GM21526 (cell line): ENCODE results near the gene GRIK1.

ENCODE experiments used
- ATAC-seq: cut with Tn5 transposase; IDR thresholded peaks from one replicate; pipeline ENCODE4 v1.9.1; 2021; ENCODE audit warnings: moderate library complexity; ENCODE audit not compliant: unreplicated experiment, low FRiP score

GRIK1 gene

DNA sequence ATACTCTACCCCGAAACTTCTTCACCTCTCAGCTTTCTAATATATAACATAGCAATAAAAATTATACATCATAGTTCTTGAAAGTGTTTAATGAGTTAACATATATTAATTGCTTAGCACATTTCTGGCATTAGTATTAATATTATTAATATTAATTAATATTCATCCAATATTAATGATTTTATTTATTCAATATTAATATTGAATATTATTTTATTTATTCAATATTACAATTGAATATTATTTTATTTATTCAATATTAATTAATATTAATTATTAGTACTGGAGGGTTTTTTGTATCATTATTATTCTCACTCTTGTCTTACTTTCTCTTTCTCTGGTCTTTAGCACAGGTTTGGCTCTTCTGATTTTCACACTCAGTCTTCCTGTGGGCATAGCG, 105.2 kb downstream of the GRIK1 start:
- no peak for ATAC-seq

DNA sequence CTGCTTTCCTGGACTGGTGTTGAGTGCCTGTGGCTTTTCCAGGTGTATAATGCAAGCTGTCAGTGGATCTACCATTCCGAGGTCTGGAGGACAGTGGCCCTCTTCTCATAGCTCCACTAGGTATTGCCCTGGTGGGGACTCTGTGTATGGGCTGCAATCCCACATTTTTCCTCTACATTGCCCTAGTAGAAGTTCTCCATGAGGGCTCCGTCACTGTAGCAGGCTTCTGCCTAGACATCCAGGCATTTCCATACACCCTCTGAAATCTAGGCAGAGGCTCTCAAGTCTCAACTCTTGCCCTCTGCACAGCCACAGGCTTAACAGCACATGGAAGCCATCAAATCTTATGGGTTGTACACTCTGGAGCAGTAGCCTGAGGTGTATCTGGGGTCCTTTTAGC, 107.6 kb downstream of the GRIK1 start:
- ATAC-seq, result no peak

DNA sequence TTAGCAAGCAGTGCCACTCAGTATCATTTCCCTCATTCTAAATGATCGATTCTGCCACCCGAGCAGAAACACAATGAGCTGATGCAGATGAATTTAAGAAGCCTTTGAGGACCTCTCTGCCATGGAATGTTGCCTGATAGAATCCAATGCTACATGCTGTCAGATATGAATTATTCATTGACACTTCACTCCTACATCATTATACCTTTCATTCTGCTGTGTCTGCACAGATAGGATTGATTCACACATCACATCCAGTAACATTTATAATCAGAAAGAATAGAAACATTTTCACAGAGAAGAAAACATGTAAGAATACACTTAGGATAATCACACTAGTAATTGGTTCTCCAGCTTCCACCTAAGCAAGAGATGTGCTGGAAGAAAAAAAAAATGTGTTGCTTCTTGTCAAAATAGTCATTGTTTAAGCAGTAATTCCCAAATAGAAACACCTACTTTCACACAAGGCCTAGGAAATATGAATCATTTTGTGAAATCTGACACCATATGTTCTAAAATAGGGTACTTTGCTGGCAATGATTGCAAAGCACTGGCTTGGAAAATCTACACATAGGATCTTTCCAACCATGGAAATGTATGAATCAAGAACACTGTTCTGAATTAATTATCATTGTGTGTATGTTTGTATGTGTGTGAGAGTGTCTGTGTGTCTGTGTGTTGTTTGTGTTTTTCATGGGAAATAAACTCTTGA, 110.1 kb downstream of the GRIK1 start:
- ATAC-seq, result no peak

DNA sequence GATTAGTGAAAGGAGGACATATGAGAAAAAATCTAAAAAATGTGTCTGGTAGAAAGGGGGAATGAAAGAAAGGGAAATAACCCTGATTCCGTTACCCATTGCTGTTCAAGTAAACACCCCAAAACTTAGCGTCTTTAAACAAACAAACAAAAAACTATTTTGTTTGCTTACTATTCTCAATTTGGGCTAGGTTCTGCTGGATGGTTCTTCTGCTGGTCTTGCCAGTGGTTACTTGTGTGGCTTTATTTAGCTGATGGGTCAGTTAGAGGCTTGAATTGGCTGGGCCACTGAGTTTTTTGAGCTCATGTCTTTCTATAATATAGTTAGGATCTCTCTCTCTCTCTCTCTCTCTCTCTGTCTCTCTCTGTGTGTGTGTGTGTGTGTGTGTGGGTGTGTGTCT, 112.1 kb downstream of the GRIK1 start:
- ATAC-seq, result no peak

DNA sequence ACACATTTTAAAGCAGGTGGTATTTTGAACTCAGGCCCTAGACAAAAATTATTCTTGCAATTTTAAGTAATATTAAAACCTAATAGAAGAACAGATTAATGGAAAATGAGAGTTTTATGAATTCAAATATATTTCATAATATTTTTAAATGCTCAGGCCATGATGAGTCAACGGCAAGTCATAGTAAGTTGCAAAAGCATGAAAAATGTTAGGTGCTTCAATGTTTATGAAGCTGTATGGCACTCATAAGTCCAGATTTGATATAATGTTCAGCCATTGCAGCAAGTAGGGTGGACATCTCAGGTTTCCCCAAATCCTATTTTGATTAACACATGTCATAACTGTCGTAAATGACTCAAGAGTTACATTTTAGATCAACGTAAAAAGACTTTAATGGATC, 112.6 kb downstream of the GRIK1 start:
- ATAC-seq, result no peak

DNA sequence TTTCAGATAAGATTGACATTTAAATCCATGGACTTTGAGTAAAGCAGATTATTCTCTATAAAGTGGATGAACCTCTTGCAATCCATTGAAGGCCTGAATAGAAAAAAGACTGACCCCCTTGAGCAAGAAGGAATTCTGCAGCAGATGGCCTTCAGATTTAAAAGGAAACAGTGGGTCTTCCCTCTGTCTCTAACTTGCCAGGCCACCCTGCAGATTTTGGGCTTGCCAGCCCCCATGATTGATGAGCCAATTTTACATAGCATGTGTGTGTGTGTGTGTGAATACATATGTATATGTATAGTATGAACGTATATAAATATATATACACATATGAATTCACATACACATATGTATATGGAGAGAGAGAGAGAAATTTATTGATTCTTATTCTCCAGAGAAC, 113.4 kb downstream of the GRIK1 start:
- ATAC-seq, result no peak

DNA sequence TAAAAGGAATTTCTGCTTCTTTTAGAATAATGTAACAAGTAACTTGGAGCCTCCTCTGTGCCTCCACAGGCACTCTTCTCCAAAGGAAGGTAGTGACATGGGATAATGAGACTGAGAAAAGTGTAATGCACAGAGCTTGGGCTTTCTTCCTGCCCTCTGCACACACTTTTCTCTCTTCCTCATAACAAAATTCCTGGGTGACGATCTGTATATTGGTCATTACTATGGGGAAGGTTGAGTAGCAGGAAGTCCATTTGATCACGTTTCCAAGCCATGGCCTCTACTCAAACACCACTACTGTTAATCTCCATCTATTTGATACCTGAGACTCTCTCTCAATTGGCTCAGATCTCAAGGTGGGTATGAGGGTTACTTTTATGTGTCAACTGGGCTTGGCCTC, 113.9 kb downstream of the GRIK1 start:
- no peak for ATAC-seq

DNA sequence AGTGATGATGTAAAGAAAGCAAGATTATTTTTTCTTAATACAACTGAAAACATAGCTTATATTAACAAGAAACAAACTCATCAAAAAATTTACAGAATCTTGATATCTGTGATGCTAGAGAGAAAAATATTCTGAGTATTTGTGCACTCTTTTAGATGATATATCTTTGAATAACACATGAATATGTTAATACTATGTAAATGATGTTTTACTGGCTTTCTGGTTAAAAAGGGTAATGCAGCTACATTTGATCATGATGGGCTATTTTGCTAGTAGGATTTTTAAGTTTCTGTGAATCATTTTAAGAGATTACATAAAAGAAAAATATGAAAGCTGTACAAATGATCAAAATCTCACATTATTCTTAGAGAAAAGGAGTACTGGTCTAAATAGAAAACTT, 114.5 kb downstream of the GRIK1 start:
- no peak for ATAC-seq

DNA sequence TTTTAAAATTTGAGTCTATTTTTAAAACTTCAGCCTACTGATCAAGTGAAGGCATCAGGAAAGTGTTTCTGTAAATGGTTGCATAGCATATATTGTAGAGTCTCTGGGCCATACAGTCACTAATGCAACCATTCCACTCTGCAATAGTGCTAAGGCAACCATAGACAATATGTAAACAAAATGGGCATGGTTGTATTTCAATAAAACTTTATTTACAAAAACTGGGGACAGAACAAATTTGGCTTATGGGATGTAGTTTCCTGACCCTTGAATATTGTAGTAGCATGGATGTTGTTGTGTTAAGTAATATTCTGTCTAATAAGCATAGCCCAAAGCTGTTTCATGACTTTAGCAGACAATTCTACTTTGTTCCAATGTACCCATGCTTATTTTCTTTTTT, 117.7 kb downstream of the GRIK1 start:
- ATAC-seq, result no peak

DNA sequence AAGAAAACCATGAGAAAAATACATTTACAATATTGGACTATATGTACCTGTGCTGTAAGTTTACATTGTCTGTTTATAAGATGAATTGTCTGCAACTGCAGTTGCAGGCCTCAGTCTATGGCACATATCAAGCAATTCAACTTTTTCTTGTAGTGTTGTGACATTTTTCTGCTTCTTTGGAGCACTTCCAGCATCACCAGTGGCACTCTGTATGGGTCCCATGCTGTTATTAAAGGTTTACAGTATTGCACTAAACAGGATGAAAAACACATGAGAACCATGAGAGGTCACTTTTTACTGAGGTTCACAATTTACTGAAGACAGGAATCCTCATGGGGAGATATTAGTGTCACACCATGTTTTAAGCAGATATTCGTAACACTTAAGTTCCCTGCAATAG, 118.6 kb downstream of the GRIK1 start:
- no peak for ATAC-seq

DNA sequence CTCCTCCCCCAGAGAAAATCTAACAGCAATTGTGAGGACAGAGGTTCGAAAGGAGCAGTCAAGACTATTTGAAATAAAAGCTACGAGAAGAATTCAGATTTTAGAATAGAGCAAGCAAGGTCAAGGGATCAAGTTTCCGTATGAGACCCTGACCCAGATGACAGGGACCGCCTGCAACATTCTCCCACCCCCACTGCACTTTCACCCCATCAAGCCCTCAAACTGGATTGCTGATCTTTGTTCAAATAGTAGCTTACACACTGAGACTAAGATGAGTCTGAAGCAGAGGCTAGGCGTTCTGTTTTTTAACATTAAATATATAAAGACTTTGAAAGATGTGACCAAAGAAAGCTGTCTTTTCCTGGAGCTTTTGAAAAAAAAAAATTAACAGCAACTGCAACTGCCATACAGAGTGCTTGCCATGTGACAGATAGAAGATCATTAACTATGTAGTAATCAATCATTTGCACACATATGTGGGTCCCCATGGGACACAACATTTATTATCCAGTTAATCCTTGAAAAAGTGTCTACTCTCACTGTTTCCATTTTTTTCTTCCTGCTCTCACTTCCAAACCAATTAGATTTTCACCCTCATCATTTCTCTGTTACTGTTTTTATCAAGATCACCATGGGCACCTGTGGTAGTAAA, 120.0 kb downstream of the GRIK1 start:
- no peak for ATAC-seq

DNA sequence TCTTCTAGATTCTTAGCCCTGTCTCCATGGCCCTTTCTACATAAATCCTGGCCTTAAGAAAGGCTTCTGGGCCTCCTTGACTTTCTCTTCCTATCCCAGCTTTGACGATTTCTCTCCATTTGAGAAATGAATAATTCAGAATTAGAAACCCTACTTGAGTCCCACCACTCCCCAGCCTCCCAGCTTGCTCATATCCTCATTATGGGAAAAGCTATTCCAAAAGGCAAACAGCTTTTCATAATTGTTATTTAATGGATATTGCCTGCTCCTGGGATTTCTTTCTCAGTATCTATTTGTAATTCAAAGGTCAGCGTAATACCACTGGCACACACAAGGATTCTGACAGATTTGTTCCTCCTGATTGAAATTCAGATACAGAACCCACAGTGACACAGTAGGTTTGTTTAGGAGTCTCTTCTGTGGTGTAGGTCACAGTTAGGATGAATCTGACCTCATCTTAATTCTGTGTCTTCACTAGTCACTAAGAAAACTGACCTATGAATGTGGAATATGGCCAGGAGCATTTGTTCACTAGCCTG, 121.3 kb downstream of the GRIK1 start:
- no peak for ATAC-seq

DNA sequence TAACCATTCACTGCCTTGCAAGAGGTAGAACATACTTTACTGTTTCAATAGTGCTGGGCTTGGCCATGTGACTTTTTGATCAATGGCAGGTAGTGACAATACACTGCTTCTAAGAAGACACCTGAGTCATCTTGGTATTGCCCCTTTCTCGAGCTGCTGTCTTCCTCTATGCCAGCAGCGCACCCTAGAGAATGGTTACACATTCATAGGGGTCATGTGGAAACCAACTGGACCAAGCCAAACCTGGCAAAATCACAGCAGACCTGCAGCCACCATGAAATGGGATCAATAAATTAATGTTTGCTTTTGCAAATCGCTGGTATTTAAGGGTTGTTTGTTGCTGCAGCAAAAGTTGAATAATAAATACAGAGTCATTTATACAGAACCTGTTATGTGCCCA, 122.3 kb downstream of the GRIK1 start:
- no peak for ATAC-seq

DNA sequence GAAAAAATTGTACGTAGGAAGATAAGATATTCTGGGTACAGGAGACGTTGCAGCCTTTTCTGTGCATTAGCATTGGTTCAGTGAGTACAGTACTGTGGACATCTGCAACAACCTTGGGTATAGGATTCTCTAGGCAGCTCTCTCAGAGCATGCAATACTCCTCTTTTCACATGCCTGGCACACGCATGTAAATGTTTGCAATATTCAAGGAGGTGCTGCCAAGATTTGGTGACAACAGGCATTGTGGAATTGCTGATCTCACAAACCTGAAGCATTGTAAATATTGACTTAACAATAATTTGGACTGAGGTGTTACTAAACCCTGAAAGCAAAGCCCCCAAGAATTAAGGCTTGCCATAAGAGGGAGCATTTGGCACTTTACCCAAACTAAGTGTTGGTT, 126.8 kb downstream of the GRIK1 start:
- ATAC-seq, result no peak

DNA sequence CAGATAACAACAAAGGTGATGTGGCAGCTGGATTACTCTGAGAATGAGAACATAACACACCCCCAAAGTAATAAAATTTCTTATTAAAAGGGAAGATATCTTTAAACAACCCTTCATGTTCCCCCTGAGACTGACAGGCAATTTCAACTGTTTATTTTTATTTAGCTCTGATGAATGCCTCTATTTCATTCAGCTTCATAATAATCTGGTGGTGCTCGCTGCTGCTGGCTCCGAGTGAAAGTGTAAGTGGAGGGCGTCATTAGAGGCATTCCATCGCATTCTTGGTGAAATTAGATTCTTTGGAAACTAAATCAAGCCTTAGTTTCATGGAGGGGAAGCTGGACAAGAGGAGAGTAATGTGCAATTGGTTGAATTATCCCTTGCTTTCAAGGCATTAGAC, 128.9 kb downstream of the GRIK1 start:
- ATAC-seq, result no peak

DNA sequence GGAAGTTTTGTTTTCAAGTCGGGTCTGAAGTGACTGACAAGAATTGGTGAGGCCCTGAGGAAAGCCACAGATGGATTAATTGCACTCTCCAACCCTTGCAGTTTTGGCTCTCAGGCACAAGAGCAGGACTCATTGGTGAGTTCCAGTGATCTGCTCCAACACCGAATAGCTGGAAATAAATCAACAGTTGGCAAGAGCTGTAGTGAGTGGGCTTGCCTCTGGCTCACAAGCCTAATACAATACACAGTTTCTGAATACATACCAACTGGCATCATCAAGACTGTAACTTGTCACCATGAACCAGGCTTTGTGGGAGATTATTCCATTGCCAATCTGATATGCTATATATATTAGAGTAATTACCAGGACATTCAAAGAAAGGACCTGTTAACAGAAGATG, 131.6 kb downstream of the GRIK1 start:
- no peak for ATAC-seq

DNA sequence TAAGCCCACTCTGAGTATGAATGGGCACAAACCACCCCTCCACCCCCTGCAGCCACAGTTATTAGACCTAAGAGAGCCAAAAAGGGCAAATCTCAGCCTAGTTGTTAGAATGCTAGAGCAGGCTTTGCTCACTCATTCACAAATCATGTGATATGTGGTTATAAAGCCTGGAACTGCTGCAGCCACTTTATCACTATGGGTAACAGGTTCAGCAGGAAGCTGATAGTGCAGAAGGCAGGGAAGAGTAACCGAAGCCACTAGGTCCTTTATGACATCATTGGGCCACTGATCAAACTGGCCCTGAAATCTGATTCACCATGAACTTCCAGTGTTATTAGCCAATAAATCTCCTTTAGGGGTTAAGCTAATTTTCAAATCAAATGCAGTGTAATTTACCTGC, 134.7 kb downstream of the GRIK1 start:
- no peak for ATAC-seq

DNA sequence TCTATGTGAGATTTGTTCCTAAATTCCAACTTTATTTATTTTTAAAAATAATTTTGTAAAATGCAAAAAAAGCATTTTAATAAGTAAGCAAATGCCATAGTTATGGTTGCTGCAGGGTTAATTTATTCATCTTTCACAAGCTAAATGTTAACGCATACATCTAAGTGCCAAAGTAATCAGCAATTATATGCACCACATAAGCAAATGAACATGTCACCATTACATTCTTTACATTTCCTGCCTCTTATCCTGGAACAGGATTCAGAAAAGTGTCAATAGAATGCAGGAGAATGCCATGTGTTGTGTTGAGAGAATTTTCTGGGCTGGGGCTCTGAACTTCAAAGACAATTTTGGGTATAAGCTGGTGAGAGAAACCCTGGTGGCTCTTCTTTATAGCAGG, 136.6 kb downstream of the GRIK1 start:
- ATAC-seq, result no peak

DNA sequence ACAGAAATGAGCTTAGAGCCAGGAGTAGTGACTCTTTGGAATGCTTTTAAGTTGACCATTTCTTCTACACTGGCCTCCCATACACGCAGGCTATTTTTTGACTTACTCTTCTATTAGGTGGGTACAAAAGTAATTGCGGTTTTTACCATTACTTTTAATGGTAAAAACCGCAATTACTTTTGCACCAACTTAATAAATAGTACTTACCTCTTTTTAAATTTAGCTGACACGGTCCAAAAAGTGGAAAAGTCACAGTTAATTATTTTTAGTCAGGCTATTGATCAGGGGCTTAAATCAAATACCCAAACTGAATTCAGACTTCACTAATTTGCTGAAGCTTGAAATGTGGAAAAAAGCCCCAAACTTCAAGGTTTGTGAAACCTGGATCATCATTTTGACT, 138.7 kb downstream of the GRIK1 start:
- no peak for ATAC-seq

DNA sequence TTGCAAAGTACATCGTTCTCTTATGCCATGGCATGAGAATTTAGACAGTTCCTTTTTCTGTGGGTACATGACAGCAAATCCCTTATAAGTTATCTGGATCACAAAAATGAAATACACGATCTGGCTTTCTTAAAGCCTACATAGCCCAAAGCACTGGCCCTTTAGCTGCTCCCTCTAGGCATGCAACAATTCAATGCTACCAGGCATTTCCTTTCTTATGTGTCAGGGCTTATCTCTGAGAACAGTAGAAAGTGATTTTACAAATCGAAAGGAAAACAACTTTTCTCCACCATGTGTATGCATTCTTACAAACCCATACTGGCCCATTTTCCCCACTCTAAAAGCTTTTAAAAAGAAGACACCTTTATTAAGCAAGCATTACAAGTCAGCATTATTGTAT, 139.7 kb downstream of the GRIK1 start:
- no peak for ATAC-seq

DNA sequence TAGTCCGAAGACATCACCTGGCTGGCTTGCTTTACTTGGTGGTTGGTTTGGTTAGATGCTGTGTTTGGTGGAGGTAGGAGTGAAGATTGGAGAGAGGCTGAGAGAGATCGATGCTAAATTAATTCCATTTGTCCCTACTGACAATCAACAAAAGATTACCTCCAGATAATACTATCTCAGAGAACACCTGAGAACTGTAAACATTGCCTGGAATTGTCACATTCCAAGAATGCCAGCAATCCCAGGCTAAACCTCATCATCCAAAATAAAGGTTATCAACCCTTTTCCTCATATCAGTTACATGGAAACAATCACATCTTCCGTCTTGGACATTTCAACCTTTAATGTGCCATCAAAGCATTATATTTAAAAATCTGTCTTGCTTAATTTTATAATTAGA, 141.0 kb downstream of the GRIK1 start:
- ATAC-seq, result no peak

DNA sequence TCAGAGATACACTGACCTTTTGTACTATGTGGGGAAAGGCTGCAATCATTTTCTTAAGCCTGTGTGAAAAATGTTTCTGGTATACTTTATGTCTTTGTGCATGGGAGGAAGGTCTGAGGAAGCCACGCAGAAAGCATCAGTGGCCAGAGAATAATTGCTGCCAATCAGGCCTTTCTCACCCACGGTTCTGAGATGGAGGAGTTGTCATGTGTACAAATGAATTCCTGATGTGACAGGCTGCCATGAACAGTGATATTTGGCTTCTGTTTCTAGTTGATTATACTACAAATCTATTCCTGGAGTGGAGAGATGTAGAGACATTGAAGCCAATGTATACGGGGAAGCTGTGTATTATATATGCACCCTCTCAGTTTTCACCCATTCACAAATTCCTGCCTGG, 142.6 kb downstream of the GRIK1 start:
- no peak for ATAC-seq
